ENCODE measurements around the gene PIK3R6.
"Not testable (repeated sequence)": the region's sequence is repeated elsewhere in the genome, so short reads cannot be mapped to it uniquely, and the experiment has no call there.

DNA sequence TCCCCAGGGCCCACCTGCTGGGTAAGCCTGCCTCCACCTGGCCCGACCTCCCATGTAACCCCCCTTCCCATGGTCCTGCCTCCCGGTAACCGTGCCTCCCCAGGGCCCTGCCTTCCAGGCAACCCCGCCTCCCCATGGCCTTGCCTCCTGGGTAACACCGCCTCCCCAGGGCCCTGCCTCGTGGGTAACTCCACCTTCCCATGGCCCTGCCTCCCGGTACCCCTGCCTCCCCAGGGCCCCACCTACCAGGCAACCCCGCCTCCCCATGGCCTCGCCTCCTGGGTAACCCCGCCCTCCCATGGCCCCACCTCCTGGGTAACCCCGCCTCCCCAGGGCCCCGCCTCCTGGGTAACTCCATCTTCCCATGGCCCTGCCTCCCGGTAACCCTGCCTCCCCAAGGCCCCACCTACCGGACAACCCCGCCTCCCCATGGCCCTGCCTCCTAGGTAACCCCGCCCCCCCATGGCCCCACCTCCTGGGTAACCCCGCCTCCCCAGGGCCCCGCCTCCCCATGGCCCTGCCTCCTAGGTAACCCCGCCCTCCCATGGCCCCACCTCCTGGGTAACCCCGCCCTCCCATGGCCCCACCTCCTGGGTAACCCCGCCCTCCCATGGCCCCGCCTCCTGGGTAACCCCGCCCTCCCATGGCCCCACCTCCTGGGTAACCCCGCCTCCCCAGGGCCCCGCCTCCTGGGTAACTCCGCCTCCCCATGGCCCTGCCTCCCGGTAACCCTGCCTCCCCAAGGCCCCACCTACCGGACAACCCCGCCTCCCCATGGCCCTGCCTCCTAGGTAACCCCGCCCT lies 17.9 kb upstream of the PIK3R6 start:
- TF ChIP-seq EZH2 (IDR thresholded peaks at IDR 0.05; ENCODE audit: insufficient read depth, poor library complexity, severe bottlenecking); EZH2phosphoT487 (IDR thresholded peaks at IDR 0.05; ENCODE audit: insufficient read depth, low read depth): not testable (repeated sequence)
